ENCODE results near the gene WAC. TPM values are rescaled to one million over a fixed set of nuclear protein-coding genes. Genes with fewer than 3 reads are reported as not detected.

WAC gene
- polyA plus RNA-seq, 1 of the 3 experiments (the other 2 are of a cell fraction): 31.1 TPM

DNA sequence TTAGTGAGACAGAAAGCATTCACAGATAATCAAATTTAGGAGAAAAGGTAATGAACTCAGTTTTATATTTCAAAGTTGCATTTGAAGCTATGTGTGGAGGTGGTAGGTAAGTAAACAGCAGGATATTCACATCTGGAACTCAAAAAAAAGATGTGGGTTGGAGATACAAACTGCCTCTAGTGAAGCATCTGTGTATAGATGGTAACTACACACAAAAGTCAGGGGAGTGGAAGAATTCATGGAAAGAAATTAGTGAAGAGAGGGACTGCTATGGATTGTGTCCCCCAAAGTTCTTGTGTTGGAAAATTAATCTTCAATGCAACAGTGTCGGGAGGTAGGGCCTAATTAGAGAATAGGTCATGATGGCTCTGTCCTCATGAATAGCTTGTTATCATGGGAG lies 18.3 kb upstream of the WAC start:
- H3K27me3 ChIP-seq (ENCODE audit: insufficient read depth): no peaks in the 10 kb centered on the region
- H3F3A ChIP-seq (replicated peaks; ENCODE audit: insufficient read depth): peaks cover 9% of the 10 kb centered on the region
- no peaks in the 10 kb centered on the region; the same call in 1 of the 2 replicates for H3K9me3 ChIP-seq
- H3K9ac ChIP-seq: no peak overlapping the region
- H3K36me3 ChIP-seq (replicated peaks in 1 of 2; ENCODE audit: control insufficient read depth in 1 of 2, insufficient read depth in 2 of 2, low read length in 1 of 2): no peaks in the 10 kb centered on the region
- ChIA-PET POLR2A (no interaction called here), CTCF (interaction anchor here (1.4 kb wide), 1 partner anchor 13 kb away, joined by 3 read pairs; no protein-coding TSS in a partner anchor)
- no peaks in the 10 kb centered on the region for H3K79me2 ChIP-seq (ENCODE audit: insufficient read depth)
- WGBS (ENCODE audit: low lambda C conversion rate): 83% methylated on average over 1 of the region's 1 CpG
- no peak overlapping the region for H3K27ac ChIP-seq (ENCODE audit: low read depth in 2 of 2, low read length in 1 of 2)
- TF ChIP-seq EZH2phosphoT487 (IDR thresholded peaks at IDR 0.05; ENCODE audit: borderline replicate concordance, low read depth) (no peak), MXI1 (IDR thresholded peaks at IDR 0.05; ENCODE audit: low read depth, low read length) (no peak), GATA2 (CRISPR knock-in tag; IDR thresholded peaks at IDR 0.05) (no peak), CHD2 (IDR thresholded peaks at IDR 0.05; ENCODE audit: low read length, partially characterized antibody) (no peak), RCOR1 (IDR thresholded peaks at IDR 0.05; ENCODE audit: low read length) (no peak), FOXM1 (IDR thresholded peaks at IDR 0.05; ENCODE audit: low read depth) (no peak), NRF1 (IDR thresholded peaks at IDR 0.05; ENCODE audit: low read depth, low read length) (no peak), RXRA (IDR thresholded peaks at IDR 0.05; ENCODE audit: borderline replicate concordance, low read depth) (no peak), JUND (IDR thresholded peaks at IDR 0.05) (no peak), SIN3A (IDR thresholded peaks at IDR 0.05; ENCODE audit: borderline replicate concordance, low read depth, low read length) (no peak)
- TF ChIP-seq, protein P1, sequence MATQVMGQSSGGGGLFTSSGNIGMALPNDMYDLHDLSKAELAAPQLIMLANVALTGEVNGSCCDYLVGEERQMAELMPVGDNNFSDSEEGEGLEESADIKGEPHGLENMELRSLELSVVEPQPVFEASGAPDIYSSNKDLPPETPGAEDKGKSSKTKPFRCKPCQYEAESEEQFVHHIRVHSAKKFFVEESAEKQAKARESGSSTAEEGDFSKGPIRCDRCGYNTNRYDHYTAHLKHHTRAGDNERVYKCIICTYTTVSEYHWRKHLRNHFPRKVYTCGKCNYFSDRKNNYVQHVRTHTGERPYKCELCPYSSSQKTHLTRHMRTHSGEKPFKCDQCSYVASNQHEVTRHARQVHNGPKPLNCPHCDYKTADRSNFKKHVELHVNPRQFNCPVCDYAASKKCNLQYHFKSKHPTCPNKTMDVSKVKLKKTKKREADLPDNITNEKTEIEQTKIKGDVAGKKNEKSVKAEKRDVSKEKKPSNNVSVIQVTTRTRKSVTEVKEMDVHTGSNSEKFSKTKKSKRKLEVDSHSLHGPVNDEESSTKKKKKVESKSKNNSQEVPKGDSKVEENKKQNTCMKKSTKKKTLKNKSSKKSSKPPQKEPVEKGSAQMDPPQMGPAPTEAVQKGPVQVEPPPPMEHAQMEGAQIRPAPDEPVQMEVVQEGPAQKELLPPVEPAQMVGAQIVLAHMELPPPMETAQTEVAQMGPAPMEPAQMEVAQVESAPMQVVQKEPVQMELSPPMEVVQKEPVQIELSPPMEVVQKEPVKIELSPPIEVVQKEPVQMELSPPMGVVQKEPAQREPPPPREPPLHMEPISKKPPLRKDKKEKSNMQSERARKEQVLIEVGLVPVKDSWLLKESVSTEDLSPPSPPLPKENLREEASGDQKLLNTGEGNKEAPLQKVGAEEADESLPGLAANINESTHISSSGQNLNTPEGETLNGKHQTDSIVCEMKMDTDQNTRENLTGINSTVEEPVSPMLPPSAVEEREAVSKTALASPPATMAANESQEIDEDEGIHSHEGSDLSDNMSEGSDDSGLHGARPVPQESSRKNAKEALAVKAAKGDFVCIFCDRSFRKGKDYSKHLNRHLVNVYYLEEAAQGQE (IDR thresholded peaks at IDR 0.05; ENCODE audit: low read depth, low read length): no peak
- TF ChIP-seq, protein P2, sequence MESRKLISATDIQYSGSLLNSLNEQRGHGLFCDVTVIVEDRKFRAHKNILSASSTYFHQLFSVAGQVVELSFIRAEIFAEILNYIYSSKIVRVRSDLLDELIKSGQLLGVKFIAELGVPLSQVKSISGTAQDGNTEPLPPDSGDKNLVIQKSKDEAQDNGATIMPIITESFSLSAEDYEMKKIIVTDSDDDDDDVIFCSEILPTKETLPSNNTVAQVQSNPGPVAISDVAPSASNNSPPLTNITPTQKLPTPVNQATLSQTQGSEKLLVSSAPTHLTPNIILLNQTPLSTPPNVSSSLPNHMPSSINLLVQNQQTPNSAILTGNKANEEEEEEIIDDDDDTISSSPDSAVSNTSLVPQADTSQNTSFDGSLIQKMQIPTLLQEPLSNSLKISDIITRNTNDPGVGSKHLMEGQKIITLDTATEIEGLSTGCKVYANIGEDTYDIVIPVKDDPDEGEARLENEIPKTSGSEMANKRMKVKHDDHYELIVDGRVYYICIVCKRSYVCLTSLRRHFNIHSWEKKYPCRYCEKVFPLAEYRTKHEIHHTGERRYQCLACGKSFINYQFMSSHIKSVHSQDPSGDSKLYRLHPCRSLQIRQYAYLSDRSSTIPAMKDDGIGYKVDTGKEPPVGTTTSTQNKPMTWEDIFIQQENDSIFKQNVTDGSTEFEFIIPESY (IDR thresholded peaks at IDR 0.05; ENCODE audit: borderline replicate concordance, low read depth): no peak
- TF ChIP-seq, protein P3, sequence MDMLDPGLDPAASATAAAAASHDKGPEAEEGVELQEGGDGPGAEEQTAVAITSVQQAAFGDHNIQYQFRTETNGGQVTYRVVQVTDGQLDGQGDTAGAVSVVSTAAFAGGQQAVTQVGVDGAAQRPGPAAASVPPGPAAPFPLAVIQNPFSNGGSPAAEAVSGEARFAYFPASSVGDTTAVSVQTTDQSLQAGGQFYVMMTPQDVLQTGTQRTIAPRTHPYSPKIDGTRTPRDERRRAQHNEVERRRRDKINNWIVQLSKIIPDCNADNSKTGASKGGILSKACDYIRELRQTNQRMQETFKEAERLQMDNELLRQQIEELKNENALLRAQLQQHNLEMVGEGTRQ (IDR thresholded peaks at IDR 0.05; ENCODE audit: borderline replicate concordance, low read depth, low read length): no peak
- no peaks in the 10 kb centered on the region for H3K9me2 ChIP-seq
- no peak overlapping the region for H3K4me2 ChIP-seq
- no peak overlapping the region for H3K4me3 ChIP-seq (ENCODE audit: low read depth in 2 of 2, low read length in 1 of 2)
- H2AFZ ChIP-seq (ENCODE audit: low read depth): no peak overlapping the region
- no peaks in the 10 kb centered on the region for H3K4me1 ChIP-seq (ENCODE audit: control insufficient read depth in 1 of 2, insufficient read depth in 2 of 2, low read depth in 1 of 2, low read length in 1 of 2)
- no peaks in the 10 kb centered on the region for H4K20me1 ChIP-seq (ENCODE audit: insufficient read depth)
- DNase-seq: no peak

Data from SK-N-SH (cell line).